ENCODE data around the gene SLC2A4RG.
"Not testable (repeated sequence)": the region's sequence is repeated elsewhere in the genome, so short reads cannot be mapped to it uniquely, and the experiment has no call there.

Gene SLC2A4RG

DNA sequence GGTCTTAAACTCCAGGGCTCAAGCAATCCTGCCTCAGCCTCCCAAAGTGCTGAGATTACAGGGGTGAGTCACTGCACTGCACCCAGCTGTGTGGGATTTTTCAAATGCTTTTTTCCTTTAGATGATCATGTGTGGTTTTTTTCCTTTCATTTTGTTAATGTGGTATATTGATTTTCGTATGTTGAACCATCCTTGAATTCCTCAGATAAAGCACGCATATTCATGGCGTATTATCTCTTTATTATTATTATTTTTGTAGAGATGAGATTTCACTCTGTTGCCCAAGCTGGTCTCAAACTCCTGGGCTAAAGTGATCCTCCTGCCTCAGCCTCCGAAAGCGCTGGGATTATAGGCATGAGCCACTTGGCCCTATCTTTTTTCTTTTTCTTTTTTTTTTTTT is 24.7 kb upstream of the SLC2A4RG start:
- no peak for DNase-seq

DNA sequence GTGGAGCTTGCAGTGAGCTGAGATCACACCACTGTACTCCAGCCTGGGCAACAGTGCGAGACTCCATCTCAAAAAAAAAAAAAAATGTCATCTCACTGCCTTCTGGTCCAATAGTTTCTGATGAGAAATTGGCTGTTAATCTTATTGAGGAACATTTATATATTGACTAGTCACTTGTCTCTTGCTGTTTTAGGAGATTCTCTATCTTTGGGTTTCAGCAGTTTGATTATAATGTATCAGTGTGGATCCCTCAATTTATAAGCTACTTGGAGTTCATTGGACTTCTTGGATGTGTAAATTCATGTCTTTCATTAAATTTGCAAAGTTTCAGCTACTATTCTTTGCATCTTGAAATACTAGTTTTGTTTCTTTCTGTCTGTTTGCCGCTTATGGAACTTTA is 20.6 kb upstream of the SLC2A4RG start:
- DNase-seq, result no peak

DNA sequence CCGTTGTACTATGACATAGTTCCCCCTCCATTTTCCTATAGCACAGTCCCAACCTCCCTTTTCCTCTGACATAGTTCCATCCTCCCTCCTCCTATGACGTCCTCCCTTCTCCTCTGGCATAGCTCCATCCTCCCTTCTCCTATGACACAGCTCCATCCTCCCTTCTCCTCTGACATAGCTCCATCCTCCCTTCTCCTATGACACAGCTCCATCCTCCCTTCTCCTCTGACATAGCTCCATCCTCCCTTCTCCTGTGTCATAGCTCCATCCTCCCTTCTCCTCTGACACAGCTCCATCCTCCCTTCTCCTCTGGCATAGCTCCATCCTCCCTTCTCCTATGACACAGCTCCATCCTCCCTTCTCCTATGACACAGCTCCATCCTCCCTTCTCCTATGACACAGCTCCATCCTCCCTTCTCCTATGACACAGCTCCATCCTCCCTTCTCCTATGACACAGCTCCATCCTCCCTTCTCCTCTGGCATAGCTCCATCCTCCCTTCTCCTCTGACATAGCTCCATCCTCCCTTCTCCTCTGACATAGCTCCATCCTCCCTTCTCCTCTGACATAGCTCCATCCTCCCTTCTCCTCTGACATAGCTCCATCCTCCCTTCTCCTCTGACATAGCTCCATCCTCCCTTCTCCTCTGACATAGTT is 16.5 kb upstream of the SLC2A4RG start:
- DNase-seq, result not testable (repeated sequence)

DNA sequence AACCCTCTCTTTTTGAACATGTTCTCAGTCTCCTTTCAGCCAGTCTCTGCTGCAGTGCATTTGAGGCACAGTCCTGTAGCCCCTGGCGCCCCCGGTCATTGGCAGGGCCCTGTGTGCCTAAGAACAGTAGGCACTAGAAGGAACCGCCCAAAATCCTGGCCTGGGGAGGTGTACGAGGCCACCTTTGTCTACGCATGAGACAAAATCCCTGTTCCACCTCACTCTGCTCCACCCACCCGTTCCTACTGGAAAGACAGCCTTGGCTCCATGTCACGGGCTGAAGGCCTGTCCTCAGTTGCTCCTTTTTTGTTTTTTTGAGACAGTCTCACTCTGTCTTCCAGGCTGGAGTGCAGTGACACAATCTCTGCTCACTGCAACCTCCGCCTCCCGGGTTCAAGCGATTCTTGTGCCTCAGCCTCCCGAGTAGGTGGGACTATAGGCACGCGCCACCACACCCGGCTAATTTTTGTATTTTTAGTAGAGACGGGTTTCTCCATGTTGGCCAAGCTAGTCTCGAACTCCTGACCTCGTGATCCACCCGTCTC is 9.3 kb upstream of the SLC2A4RG start:
- DNase-seq, result not testable (repeated sequence)

DNA sequence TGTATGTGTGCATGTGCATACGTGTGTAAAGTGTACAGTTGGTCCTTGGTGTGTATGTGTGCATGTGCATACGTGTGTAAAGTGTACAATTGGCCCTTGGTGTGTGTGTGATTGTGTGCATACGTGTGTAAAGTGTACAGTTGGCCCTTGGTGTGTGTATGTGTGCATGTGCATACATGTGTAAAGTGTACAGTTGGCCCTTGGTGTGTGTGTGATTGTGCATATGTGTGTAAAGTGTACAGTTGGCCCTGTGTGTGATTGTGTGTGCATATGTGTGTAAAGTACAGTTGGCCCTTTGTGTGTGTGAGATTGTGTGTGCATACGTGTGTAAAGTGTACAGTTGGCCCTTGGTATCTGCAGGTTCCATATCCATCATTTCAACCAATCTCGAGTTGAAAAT is 8.2 kb upstream of the SLC2A4RG start:
- DNase-seq, result no peak

DNA sequence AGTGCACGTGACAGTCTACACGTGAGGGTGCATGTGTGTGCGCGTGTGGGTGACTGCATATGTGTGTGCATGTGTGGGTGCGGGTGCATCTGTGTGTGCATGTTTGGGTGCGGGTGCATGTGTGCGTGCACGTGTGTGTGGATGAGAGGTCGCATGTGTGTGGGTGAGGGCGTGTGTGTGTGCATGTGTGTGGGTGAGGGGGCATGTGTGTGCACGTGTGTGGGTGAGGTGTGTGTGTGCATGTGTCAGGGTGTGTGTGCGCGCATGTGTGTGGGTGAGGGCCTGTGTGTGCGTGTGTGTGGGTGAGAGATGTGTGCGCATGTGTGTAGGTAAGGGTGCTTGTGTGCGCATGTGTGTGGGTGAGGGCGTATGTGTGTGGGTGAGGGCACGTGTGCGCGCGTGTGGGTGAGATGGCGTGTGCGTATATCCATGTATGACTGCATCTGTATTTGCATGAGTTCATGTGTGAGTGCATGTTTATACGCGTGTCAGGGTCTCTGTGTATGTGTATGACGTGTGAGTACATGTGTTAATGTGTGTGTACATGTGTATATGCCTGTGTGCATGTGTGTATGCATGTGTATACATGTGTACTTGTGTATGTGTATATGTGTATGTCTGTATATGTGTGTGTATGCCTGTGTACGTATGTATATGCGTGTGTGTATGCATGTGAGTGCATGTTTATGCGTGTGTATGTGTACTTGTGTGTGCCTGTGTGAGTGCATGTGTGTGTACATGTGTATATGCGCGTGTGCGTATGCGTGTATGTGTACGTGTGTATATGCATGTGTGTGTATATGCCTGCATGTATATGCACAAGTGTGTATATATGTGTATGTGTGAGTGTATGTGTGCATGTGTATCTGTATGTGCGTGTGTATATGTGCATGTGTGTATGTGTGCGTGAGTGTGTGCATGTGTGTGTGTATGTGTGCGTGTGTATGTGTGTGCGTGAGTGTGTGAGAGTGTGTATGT is 7.2 kb upstream of the SLC2A4RG start:
- DNase-seq, result no peak

DNA sequence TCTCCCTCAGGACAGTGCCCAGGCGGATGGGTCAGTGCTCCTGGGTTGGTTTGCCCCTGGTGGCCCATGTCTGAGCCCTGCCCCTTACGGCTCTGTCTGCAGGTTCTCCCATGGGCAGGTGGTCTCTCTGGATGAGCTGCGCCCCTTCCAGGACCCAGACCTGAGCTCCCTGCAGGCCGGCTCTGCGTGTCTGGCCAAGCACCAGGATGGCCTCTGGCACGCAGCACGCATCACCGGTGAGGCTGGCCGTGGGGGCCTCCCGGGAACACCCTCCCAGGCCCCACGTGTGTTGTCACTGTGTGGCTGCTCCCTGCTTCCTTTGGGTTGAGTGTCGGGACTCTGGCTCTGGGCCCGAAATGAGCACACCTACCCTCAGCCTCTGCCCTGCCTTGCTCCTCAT is 6.5 kb upstream of the SLC2A4RG start:
- DNase-seq, result no peak

DNA sequence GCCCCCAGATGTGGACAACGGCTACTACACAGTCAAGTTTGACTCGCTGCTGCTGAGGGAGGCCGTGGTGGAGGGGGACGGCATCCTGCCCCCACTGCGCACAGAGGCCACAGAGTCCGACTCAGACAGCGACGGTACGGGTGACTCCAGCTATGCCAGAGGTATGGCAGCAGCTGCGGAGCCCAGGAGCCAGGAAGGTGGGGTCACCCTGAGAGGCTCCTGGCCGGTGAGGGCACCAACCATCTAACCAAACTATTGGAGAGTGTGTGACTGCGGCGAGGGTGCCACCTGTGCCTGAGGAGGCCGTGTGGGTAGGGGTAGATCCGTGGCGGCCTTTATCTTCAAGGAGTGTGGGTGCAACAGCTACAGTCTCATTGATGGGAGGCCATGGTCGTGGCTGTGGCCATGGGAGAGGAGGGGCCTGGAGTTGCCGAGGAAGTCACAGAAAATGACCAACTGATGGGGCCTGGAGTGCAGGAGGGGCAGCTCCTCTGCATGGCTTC is 5.9 kb upstream of the SLC2A4RG start:
- no peak for DNase-seq

DNA sequence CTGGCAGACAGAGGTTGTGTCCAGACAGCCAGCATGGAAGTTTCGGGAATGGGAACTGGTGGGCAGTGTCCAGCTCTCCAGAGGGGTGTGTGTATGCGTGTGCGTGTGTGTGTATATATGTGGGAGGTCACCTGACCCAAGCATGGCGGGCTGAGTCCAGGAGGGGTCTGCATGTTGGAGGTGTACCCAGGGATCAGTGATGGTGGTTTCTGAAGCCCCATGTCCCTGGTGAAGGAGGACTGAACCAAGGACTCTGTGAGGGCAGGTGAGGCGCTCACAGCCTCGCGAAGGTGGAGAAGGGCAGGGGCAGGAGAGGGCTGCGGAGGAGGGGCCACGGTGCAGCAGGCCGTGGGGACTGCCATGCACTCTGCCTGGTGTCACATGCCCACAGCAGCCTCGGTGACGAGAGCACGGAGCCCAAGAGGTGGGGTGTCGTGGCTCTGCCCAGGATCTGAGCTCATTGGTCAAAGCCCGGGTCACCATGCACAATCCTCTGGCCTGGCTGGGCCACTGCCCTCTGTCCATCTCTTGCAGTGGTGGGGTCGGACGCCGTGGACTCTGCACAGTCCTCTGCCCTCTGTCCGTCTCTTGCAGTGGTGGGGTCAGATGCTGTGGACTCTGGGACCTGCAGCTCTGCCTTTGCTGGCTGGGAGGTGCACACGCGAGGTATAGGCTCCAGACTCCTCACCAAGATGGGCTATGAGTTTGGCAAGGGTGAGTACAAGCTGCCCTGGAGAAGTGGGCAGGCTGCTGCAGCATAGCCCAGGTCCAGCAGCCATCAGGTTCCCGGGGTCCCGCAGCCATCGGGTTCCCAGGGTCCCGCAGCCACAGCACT is 5.2 kb upstream of the SLC2A4RG start:
- no peak for DNase-seq

DNA sequence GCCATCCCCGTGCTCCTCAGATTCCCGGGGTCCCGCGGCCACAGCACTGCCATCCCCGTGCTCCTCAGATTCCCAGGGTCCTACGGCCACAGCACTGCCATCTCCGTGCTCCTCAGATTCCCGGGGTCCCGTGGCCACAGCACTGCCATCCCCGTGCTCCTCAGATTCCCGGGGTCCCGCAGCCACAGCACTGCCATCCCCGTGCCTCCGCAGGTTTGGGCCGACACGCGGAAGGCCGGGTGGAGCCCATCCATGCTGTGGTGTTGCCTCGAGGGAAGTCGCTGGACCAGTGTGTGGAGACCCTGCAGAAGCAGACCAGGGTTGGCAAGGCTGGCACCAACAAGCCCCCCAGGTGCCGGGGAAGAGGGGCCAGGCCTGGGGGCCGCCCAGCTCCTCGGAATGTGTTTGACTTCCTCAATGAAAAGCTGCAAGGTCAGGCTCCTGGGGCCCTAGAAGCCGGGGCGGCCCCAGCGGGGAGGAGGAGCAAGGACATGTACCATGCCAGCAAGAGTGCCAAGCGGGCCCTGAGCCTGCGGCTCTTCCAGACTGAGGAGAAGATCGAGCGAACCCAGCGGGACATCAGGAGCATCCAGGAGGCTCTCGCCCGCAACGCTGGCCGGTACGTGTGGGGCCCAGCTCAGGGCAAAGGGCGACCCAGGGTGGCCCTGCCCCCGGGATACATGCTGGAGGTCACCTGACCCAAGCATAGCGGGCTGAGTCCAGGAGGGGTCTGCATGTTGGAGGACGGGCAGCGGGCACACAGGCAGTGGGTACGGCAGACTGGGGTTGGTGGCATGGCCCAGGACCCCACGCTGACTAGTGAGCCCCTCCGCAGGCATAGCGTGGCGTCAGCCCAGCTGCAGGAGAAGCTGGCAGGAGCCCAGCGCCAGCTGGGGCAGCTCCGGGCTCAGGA is 4.4 kb upstream of the SLC2A4RG start:
- no peak for DNase-seq

DNA sequence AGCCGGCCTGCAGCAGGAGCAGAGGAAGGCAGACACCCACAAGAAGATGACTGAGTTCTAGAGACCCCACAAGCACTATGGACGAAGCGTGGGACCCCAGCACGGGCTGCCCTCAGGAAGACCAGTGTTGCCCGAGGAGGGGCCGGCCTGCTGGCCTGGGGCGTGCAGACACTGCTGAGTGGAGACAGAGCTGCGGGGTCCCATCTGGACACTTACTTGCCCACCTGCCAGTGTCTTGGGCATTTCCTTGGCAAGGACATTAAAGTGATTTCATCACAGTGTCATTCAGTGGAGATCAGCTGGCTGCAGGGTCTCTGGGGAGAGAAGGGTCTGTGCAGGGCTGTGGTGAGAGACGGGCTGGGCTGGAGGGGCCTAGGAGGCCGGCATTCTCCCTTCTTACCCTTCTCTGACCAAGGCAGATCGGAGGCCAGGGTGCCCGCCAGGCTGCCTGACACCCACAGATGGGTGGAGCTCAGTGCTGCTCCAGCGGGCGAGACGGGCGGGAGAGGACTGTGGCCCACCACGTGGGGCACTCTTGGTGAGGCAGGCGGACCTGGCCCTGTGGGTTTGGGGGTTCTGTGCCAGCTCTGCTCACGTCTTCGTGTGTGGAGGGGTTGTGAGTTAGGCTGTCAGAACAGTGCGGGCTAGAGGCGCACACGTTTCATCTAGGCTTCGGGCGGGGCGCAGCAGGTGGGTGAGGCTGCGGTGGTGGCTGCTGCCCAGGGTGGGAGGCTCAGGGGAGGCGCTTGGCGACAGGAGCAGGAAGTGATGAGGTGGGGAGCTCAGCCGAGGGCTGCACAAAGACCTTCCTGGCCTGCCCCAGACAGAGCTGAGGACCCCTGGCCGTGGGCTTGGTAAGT is 3.5 kb upstream of the SLC2A4RG start, which contains the start of gene LIME1:
TSS of gene LIME1 (plus strand) at position 806 of the 860 bp plus-strand sequence. CDS start 886 bp downstream, outside the sequence.
- no peak for DNase-seq

DNA sequence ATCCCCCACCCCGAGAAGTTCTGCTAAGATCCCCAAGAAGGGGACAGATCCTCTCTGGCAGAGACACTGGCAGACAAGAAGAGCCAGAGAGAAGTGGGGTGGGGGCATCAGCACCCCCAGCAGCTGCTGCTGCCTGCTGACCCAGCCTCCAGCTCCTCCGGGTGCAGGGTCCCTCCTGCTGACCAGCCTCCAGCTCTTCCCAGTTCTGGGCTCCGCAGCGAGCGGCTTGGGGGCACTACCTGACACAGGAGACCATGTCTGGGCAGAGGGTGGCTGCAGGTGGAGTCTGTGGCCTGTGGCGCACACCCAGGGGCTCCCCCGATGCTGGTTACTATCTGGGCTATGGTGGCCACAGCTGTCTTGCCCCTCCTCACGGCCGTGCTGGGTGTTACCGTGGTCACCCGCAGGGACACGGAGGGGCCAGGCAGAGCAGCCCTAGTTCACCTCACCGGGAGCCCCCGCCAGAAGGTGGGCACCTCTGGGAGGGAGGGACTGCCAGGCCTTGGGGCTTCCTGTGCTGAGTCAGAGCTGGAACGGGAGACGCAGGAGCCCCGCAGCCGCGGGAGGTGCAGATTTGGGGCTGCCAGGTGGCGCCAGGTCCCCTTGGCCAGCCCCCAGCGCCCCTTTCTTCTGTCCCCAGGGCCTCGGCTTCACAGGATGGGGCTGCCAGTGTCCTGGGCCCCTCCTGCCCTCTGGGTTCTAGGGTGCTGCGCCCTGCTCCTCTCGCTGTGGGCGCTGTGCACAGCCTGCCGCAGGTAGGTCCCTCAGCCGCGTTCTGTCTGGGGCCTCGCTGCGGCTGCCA is 2.5 kb upstream of the SLC2A4RG start:
- no peak for DNase-seq

DNA sequence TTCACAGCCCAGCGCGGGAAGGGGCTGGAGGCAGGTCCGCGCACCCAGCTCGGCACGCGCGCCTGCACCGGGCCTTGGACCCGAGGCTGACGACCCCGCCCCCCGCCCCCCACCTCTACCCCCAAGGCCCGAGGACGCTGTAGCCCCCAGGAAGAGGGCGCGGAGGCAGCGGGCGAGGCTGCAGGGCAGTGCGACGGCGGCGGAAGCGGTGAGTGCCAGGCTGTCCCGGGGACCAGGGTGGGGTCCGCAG is 2.0 kb upstream of the SLC2A4RG start:
- no peak for DNase-seq

DNA sequence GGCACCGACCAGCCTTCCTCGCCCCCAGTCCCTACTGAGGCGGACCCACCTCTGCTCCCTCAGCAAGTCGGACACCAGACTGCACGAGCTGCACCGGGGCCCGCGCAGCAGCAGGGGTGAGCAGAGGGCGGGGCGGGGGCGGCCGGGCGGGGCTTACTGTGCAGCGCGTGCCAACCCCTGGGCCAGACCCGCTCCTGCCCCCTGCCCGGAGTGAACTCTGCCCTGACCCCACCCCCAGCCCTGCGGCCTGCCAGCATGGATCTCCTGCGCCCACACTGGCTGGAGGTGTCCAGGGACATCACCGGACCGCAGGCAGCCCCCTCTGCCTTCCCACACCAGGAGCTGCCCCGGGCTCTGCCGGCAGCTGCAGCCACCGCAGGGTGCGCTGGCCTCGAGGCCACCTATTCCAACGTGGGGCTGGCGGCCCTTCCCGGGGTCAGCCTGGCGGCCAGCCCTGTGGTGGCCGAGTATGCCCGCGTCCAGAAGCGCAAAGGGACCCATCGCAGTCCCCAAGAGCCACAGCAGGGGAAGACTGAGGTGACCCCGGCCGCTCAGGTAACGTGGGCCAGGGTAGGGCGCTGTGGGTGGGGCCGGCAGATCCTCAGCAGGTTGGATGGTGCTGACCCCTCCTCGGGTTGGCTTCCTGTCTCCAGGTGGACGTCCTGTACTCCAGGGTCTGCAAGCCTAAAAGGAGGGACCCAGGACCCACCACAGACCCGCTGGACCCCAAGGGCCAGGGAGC is 1.5 kb upstream of the SLC2A4RG start:
- DNase-seq, result no peak

DNA sequence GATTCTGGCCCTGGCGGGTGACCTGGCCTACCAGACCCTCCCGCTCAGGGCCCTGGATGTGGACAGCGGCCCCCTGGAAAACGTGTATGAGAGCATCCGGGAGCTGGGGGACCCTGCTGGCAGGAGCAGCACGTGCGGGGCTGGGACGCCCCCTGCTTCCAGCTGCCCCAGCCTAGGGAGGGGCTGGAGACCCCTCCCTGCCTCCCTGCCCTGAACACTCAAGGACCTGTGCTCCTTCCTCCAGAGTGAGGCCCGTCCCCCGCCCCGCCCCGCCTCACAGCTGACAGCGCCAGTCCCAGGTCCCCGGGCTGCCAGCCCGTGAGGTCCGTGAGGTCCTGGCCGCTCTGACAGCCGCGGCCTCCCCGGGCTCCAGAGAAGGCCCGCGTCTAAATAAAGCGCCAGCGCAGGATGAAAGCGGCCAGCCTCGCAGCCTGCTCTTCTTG is 868 bp upstream of the SLC2A4RG start:
- no peak for DNase-seq

DNA sequence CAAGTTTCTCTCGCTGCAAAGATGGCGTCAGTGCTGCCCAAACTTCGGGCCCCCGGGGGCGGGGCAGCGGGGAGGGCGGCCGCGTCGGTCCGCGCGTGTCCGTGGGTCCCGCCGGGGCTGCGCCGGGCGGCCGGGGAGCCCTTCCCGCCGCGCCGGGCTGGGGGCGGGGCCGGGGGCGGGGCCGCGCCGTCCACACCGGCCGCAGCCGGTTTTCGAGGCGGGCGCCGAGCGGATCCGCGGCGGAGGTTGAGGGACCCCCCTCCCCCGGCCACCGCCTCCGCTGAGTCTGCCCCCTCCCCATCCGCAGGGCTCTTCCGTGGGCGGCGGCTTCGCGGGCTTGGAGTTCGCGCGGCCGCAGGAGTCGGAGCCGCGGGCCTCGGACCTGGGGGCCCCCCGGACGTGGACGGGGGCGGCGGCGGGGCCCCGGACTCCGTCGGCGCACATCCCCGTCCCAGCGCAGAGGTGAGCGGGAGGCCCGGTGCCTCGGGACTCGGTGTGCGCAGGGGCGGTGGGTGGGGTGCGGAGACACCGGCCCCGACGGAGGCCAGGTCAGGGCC is 572 bp downstream of the SLC2A4RG start:
- DNase-seq, result peak; percentile 31

DNA sequence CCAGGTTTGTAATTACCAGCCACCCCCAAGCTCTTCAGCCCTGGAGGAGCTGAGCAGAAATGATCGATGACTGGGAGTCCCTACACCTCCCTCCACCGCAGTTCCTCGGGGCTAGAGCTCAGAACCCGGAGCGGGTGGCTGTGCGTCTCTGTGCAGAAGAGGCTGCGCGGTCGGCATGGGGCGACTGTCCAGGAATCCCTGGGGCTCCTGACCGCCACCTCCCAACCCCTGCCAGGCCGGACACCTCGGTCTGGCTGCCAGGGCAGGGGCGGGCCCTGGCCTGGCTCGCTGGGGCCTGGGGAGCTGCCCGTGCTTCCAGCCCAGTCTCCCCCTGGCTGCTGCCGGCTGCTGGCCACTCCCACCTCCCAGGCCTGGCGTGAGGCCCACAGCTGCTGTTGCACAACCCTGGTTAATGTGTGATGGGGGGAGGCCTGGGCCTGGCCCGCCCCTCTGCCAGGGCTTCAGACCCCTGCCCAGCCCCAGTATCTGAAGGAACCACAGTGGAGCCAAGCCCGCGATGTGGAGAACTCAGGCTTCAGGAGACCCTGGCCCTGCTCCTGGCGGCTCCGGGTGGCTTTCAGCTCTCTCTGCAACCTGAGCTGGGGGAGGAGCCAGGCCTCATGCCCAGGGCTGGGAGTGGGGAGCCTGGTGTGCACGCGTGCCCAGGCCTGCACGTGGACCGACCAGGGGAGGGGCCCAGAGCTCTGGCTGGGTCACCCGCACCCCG is 1.2 kb downstream of the SLC2A4RG start:
- DNase-seq, result peak; percentile 89

DNA sequence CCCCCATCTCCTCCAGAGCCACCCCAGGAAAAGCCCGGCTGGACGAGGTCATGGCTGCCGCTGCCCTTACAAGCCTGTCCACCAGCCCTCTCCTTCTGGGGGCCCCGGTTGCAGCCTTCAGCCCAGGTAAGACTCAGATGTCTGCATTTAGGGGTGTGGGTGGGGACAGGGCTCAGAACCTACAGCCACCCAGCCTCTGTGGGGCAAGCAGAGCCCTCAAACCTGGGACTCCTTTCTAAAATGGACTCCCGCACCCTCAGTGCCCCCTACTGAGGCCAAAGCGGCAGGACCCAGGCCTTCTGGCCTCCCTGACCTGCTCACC is 1.7 kb downstream of the SLC2A4RG start:
- no peak for DNase-seq

All from fibroblast of upper back skin (primary cell).